22Rv1 (cell line): Measurements from ENCODE around the gene QRICH2.

Experiments
- ZFX ChIP-seq: fragments of 450-650 bp; IDR thresholded peaks from 2 replicates; pipeline ENCODE4 v1.6.1; 2017; ENCODE audit warnings: antibody characterized with exemption, borderline replicate concordance
- TF ChIP-seq, protein P1 (sequence below): fragments of 450-650 bp; IDR thresholded peaks from 2 replicates; pipeline ENCODE4 v1.5.1; 2017; ENCODE audit warnings: mild to moderate bottlenecking

DNA sequence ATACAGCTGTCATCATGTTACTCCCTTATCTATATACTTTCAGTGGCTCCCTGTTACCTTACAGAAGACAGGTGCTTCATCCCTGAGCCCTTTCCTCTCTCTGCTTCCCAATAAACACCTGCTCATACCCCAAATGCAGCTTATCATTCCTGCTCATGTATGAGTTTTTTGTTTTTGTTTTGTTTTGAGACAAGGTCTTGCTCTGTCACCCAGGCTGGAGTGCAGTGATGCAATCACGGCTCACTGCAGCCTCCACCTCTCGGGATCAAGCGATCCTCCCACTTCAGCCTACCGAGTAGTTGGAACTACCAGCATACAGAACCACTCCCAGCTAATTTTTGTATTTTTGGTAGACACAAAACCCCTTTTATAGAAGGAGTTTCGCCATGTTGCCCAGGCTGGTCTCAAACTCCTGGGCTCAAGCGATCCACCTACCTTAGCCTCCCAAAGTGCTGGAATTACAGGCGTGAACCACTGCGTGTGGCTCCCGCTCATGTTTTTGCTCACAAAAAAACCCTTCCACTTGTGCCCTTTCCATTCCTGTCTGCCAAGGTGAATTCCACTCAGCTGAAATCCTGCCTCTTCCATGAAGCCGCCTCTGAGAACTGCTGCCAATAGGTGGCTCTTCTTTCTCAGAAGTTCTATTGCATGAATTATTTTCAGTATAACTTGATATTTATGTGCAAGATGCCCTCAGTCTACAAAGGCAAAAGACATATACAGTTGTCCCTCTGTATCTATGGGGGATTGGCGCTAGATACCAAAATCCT is 59.9 kb downstream of the QRICH2 start:
- TF ChIP-seq, protein P1, sequence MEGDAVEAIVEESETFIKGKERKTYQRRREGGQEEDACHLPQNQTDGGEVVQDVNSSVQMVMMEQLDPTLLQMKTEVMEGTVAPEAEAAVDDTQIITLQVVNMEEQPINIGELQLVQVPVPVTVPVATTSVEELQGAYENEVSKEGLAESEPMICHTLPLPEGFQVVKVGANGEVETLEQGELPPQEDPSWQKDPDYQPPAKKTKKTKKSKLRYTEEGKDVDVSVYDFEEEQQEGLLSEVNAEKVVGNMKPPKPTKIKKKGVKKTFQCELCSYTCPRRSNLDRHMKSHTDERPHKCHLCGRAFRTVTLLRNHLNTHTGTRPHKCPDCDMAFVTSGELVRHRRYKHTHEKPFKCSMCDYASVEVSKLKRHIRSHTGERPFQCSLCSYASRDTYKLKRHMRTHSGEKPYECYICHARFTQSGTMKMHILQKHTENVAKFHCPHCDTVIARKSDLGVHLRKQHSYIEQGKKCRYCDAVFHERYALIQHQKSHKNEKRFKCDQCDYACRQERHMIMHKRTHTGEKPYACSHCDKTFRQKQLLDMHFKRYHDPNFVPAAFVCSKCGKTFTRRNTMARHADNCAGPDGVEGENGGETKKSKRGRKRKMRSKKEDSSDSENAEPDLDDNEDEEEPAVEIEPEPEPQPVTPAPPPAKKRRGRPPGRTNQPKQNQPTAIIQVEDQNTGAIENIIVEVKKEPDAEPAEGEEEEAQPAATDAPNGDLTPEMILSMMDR, result no peak; the same call in 1 of the 2 replicates
- no peak for TF ChIP-seq ZFX
